ENCODE data around the gene KLHDC8B. TPM values are rescaled to one million over a fixed set of nuclear protein-coding genes. Genes with fewer than 3 reads are reported as not detected.

Gene KLHDC8B
- total RNA-seq, 4 donors from 2014 or later: 53.1 to 63.6 (median 59.3) TPM

DNA sequence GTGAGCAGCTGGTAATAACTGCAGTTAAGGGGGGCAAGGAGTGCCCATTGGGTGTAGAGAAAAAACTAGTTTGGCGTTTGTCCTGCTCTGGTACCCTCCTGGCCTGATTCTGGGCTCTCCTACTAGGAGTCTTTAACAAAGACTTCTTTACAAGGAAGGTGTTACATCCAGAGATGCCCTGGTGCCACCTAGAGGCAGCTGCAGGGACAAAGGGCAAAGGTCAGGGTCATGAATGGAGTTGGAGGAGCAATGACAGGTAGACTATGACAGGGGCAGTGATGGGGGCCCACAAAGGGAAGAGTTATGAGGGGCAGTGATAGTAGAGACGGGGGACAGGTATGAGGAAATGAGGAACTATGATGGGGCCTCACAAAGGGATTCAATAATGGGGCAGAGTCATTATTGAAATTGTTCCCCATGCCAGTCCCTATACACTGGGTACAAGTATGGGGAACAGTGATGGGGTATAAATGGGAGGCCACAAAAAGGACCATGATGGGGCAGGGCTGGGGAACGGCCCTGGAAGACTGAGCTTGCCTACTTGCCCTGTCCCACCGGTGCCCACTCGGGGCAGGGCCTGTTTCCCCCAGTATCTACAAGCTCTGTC lies 13.2 kb upstream of the KLHDC8B start:
- H3K9me3 ChIP-seq: no peaks in the 10 kb centered on the region
- H3K27ac ChIP-seq: no peak overlapping the region
- 68% methylated on average over 5 of the region's 5 CpGs for WGBS
- no peaks in the 10 kb centered on the region for H3K27me3 ChIP-seq
- H3K4me1 ChIP-seq: no peaks in the 10 kb centered on the region
- TF ChIP-seq POLR2AphosphoS5 (IDR thresholded peaks at IDR 0.05) (no peak), EP300 (IDR thresholded peaks at IDR 0.05) (no peak), POLR2A (IDR thresholded peaks at IDR 0.05) (no peak)
- TF ChIP-seq, protein P1, sequence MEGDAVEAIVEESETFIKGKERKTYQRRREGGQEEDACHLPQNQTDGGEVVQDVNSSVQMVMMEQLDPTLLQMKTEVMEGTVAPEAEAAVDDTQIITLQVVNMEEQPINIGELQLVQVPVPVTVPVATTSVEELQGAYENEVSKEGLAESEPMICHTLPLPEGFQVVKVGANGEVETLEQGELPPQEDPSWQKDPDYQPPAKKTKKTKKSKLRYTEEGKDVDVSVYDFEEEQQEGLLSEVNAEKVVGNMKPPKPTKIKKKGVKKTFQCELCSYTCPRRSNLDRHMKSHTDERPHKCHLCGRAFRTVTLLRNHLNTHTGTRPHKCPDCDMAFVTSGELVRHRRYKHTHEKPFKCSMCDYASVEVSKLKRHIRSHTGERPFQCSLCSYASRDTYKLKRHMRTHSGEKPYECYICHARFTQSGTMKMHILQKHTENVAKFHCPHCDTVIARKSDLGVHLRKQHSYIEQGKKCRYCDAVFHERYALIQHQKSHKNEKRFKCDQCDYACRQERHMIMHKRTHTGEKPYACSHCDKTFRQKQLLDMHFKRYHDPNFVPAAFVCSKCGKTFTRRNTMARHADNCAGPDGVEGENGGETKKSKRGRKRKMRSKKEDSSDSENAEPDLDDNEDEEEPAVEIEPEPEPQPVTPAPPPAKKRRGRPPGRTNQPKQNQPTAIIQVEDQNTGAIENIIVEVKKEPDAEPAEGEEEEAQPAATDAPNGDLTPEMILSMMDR (IDR thresholded peaks at IDR 0.05): peak in 1 of 2 donors; percentile 37
- no peak overlapping the region for H3K4me3 ChIP-seq
- DNase-seq (ENCODE audit: low spot score in 2 of 2): no peak
- peaks cover 21% of the 10 kb centered on the region for H3K36me3 ChIP-seq

DNA sequence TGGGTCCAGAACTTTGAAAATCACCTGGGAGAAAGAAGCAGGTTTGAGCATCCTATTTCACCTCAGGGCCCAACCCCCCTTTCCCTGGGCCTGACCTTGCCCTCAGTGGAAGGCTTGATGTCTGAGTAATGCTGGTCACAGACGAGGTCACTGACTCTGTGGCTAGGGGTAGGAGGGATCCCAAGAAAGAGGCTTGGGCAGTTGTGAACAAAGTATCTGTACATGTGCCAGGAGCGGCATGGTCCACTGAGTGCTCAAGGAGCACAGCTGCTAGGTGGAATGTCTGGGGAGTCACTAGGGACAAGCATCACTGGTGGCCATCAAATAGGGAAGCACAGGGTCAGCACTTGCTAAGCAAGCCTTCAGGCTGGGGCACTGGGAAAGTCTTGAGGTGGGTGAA lies 12.6 kb upstream of the KLHDC8B start:
- Histone ChIP-seq H3K36me3 (peaks cover 27% of the 10 kb centered on the region), H3K27me3 (no peaks in the 10 kb centered on the region), H3K27ac (no peak overlapping the region), H3K4me1 (peaks cover 2% of the 10 kb centered on the region), H3K9me3 (no peaks in the 10 kb centered on the region), H3K4me3 (no peak overlapping the region)
- WGBS: 60% methylated on average over 2 of the region's 2 CpGs
- TF ChIP-seq POLR2A (IDR thresholded peaks at IDR 0.05): no peak
- TF ChIP-seq EP300 (IDR thresholded peaks at IDR 0.05): no peak
- DNase-seq (ENCODE audit: low spot score in 2 of 2): no peak

DNA sequence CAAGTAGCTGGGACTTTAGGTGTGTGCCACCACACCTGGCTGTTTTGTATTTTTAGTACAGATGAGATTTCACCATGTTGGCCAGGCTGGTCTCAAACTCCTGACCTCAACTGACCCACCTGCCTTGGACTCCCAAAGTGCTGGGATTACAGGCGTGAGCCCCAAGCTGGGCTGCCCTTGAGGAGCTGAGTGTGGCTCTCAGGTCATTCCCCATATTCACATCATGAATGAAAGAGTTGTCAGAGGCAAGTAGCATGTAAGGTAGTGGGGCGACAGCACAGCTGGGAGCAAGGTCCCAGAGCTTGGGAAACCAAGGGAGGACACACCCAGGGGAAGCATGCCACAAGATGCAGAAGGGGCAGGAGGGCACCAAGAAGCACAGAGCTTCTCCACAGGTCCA lies 10.2 kb upstream of the KLHDC8B start:
- TF ChIP-seq, protein P1 (IDR thresholded peaks at IDR 0.05): no peak
- TF ChIP-seq POLR2AphosphoS5 (IDR thresholded peaks at IDR 0.05) (no peak), POLR2A (IDR thresholded peaks at IDR 0.05) (no peak)
- Histone ChIP-seq H3K27me3 (no peaks in the 10 kb centered on the region), H3K36me3 (peaks cover 31% of the 10 kb centered on the region), H3K4me3 (no peak overlapping the region), H3K27ac (no peak overlapping the region), H3K4me1 (peaks cover 18% of the 10 kb centered on the region), H3K9me3 (no peaks in the 10 kb centered on the region)
- 73% methylated on average over 2 of the region's 2 CpGs for WGBS
- no peak for DNase-seq (ENCODE audit: low spot score in 2 of 2)

DNA sequence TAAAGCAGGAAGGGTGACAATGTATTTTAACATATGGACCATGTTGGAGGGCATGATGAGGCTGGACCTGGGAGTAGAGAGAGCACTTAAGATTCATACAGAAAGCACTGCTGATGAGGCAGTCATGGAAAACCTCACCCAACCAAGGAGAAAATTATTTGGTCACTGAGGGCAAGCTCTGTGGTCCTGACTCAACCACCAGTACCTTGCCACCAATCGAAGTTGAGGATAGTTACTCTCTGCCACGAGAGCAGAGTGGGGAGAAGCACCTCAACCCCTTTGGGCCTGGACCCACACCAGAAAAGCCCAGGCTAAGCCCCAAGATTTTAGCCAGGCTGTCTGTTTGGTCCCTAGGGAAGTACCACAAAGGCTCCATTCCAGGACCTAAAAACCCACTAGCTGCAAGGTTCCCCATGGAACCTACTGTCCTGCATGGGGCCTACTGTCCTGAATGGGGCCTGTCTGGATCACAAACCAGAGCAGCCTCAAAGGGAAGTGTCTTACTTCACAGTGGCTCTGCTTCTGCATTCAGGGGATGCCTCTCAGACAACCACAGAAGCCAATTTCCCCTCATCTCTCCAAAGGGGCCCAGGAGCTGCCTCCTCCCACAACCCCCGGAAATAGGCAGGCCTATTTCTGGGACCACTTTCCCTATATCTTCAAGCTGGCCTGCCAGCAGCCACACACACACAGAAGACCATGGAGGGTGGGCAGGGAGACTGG lies 9.4 kb upstream of the KLHDC8B start:
- H3K4me3 ChIP-seq: no peak overlapping the region

DNA sequence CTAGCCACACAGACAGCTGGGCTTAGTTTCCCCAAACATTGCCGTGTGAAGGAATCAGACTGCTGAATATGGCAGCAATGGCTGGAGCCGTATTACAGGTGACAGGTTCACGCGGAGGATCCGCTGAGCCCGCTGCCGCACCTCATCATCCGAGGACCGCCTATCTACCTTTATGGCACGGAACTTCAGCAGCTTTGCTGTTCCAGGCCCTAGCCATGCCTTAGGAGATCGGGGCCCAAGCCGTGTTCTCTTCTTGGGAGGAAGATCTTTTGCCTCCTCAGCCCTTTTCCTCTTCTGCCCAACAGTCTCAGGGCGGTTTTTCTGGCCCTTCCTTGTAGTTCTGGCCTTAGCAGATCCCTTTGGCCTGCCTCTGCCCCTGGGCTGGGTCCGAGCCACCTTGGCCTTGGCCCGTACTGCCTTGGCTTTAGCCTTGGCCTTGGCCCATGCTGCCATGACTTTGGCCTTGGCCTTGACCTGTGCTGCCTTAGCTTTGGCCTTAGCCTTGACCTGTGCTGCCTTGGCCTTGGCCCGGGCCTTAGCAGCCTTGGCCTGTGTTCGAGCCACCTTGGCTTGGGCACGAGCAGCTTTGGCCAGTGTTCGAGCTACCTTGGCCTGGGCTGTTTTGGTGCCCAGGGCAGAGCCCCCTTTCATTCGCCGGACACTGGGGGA lies 8.5 kb upstream of the KLHDC8B start:
- Histone ChIP-seq H3K4me1 (peaks cover 26% of the 10 kb centered on the region), H3K36me3 (peaks cover 31% of the 10 kb centered on the region), H3K4me3 (no peak overlapping the region), H3K9me3 (no peaks in the 10 kb centered on the region), H3K27me3 (no peaks in the 10 kb centered on the region), H3K27ac (no peak overlapping the region)
- WGBS: 93% methylated on average over 20 of the region's 21 CpGs
- TF ChIP-seq POLR2A (IDR thresholded peaks at IDR 0.05) (no peak), POLR2AphosphoS5 (IDR thresholded peaks at IDR 0.05) (no peak), EP300 (IDR thresholded peaks at IDR 0.05) (no peak)
- TF ChIP-seq, protein P1 (IDR thresholded peaks at IDR 0.05): no peak
- DNase-seq (ENCODE audit: low spot score in 2 of 2): no peak

More for the DNA sequence above, 9.4 kb upstream of the KLHDC8B start:
- Histone ChIP-seq H3K27me3 (no peaks in the 10 kb centered on the region), H3K4me1 (peaks cover 26% of the 10 kb centered on the region), H3K27ac (no peak overlapping the region), H3K9me3 (no peaks in the 10 kb centered on the region), H3K36me3 (peaks cover 31% of the 10 kb centered on the region)
- DNase-seq (ENCODE audit: low spot score in 2 of 2): no peak
- WGBS: 79% methylated on average over 3 of the region's 3 CpGs
- no peak for TF ChIP-seq EP300 (IDR thresholded peaks at IDR 0.05)
- TF ChIP-seq, protein P1 (IDR thresholded peaks at IDR 0.05): no peak
- TF ChIP-seq POLR2AphosphoS5 (IDR thresholded peaks at IDR 0.05): no peak
- no peak for TF ChIP-seq POLR2A (IDR thresholded peaks at IDR 0.05)
